GM12874 (cell line): ENCODE results near the gene CENPC.

ENCODE experiments used
- TF ChIP-seq, protein P1 (sequence below): IDR thresholded peaks from 2 replicates; pipeline ENCODE4 v1.5.1; 2011; ENCODE audit warnings: low read depth, mild to moderate bottlenecking, control low read depth, low read length, moderate library complexity; ENCODE audit not compliant: insufficient read depth

CENPC gene

DNA sequence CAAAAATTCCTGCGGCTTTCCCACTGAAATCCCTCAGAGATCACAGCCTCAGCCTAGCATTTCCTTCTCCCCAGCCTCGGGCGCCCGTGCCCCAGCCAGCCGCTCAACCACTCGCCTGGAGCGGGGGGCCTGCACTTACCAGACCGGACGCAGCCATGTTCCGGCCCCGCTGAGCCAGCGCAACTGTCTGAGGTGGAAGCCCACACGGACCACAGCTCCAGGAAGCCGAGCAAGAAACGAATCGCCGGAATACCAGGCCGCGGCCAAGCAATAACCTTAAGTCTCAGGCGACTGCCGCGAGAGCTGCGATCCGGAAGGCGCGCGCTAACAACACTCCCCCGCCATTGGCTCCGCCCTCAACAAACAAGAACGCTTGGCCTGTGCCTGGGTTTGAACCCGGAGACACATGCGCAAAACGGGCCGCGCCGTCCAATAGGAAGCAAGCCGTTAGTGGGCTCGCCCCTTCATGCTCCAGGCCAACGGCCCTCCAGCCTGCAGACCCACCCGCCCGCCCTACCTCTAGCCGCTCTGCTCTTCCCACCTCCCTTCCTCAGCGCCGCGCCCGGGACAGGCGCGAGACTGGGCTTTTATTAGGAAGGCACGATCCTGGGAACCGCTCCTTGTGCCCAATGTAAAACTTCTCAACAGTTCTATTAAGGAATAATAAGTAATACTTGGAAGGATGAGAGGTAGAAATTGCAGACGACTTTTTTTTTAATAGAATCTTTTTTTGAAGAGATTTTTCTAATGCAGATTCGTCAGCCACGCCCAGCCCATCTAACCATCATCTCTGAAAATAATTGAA lies at the start of gene CENPC:
Gene CENPC, minus strand, starts transcription at position 305 of the 805 bp plus-strand sequence. Its CDS starts 148 bp downstream, at position 157.
- TF ChIP-seq, protein P1, sequence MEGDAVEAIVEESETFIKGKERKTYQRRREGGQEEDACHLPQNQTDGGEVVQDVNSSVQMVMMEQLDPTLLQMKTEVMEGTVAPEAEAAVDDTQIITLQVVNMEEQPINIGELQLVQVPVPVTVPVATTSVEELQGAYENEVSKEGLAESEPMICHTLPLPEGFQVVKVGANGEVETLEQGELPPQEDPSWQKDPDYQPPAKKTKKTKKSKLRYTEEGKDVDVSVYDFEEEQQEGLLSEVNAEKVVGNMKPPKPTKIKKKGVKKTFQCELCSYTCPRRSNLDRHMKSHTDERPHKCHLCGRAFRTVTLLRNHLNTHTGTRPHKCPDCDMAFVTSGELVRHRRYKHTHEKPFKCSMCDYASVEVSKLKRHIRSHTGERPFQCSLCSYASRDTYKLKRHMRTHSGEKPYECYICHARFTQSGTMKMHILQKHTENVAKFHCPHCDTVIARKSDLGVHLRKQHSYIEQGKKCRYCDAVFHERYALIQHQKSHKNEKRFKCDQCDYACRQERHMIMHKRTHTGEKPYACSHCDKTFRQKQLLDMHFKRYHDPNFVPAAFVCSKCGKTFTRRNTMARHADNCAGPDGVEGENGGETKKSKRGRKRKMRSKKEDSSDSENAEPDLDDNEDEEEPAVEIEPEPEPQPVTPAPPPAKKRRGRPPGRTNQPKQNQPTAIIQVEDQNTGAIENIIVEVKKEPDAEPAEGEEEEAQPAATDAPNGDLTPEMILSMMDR, result no peak

- TF ChIP-seq, protein P1, result no peak
Observed at GRCh38 chr4:67593741-67594175, 48.5 kb upstream of the CENPC start.

- TF ChIP-seq, protein P1, result no peak
Observed at GRCh38 chr4:67587156-67587555, 41.9 kb upstream of the CENPC start.

DNA sequence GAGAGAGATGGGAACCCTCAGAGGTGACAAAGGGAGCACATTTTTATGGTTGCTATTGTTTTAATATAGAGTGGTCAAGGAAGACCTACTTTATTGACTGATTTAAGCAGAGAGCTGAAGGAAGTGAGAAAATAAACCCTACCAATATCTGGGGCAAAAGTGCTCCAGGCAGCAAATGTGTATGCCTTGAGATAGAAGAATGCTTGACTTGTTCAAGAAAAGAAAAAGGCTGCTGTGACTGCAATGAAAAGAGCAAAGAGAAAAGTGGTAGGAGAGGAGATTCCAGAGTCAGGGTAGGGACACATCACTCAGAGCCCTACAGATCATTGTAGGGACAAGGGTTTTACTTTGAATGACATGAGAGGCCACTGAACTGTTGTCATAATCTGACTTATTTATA lies 39.2 kb upstream of the CENPC start:
- TF ChIP-seq, protein P1, result no peak

DNA sequence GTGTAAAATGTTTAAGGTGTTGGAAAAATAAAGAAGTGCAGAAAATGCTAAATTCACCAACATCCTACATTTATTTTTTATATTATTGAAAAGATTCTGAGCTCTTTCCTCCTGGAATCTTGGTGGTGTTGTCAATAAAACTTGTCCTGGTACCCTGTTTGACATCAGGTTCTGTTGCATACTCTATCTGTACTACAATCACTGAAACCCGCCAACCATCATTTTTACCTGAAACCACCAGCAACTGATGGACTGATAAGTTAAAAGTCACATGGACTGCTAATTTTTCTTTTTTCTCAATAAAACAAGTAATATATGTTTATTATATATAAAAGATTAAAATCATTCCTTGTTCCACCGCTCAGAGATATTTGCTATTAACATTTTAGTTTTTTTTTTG lies 36.6 kb upstream of the CENPC start:
- TF ChIP-seq, protein P1, result no peak

- TF ChIP-seq, protein P1, result no peak
Observed at GRCh38 chr4:67581208-67581857, 36.0 kb upstream of the CENPC start.

DNA sequence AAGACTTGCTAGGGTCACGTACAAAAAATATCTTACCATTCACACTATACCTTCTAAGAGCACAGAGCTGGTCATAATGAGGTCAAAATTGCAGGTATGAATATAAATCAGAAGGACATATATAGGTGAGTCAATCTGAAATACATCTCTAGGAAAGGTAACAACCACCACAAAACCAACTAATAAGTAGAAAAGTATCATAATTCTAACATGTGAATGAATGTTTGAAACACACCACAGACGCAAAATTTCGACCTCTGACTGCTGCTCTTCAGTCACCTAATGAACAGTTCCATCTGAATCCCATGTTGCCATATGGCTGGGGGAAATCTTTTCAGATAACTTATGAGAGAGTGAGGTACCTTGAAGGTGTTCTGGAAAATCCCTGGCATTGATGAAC lies 35.3 kb upstream of the CENPC start:
- TF ChIP-seq, protein P1, result no peak
